GM21515 (cell line): ENCODE measurements around the gene ZNF300.
"Not testable (repeated sequence)": the region's sequence is repeated elsewhere in the genome, so short reads cannot be mapped to it uniquely, and the experiment has no call there.

Experiments
- ATAC-seq: cut with Tn5 transposase; IDR thresholded peaks from one replicate; pipeline ENCODE4 v1.9.1; 2021; ENCODE audit not compliant: unreplicated experiment

The ZNF300 gene

DNA sequence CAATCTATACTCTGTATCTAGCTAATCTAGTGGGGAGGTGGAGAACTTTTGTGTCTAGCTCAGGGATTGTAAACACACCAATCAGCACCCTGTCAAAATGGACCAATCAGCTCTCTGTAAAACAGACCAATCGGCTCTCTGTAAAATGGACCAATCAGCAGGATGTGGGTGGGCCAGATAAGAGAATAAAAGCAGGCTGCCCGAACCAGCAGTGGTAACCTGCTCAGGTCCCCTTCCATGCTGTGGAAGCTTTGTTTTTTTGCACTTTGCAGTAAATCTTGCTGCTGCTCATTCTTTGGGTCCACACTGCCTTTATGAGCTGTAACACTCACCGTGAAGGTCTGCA is 58.5 kb downstream of the ZNF300 start, which contains the start of gene IRGM:
Gene IRGM, plus strand, starts transcription at position 214 of the 346 bp plus-strand sequence. CDS start 1,603 bp downstream, outside the sequence.
- ATAC-seq, result not testable (repeated sequence)

DNA sequence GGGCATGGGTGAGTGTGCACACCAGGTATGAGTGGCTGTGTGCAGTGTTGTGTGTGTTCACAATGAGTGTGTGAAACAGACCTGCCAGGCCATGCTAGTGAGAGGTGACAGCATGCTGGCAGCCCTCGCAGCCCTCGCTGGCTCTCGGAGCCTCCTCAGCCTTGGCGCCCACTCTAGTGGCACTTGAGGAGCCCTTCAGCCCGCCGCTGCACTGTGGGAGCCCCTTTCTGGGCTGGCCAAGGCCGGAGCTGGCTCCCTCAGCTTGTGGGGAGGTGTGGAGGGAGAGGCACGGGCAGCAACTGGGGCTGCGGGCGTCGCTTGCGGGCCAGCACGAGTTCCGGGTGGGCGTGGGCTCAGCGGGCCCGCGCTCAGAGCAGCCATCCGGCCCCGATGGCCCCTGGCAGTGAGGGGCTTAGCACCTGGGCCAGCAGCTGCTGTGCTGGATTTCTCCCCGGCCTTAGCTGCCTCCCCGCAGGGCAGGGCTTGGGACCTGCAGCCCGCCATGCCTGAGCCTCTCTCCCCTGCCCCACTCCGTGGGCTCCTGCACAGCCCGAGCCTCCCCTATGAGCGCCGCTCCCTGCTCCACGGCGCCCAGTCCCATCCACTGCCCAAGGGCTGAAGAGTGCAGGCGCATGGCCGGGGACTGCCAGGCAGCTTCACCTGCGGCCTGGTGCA is 59.5 kb downstream of the ZNF300 start:
- not testable (repeated sequence) for ATAC-seq
